SJCRH30 (cell line): Measurements from ENCODE around the gene DMAC2L. TPM values are rescaled to one million over a fixed set of nuclear protein-coding genes. Genes with fewer than 3 reads are reported as not detected.

Experiments
- DNase-seq, 2 experiments: peaks; one replicate each; pipeline ENCODE4 v3.0.0-alpha.2; 2015 to 2020
- H3K27ac ChIP-seq: fragments of 250-450 bp; sonication (Bioruptor Pico); 2 replicates; pipeline ENCODE4 v1.5.1; 2020; ENCODE audit warnings: mild to moderate bottlenecking, moderate library complexity
- H3K27me3 ChIP-seq: fragments of 250-450 bp; sonication (Bioruptor Pico); 2 replicates; pipeline ENCODE4 v1.5.1; 2020; ENCODE audit warnings: mild to moderate bottlenecking, moderate library complexity
- H3K36me3 ChIP-seq: fragments of 250-450 bp; sonication (Bioruptor Pico); 2 replicates; pipeline ENCODE4 v1.5.1; 2020; ENCODE audit warnings: mild to moderate bottlenecking, moderate library complexity
- H3K4me1 ChIP-seq: fragments of 250-450 bp; sonication (Bioruptor Pico); 2 replicates; pipeline ENCODE4 v1.5.1; 2020; ENCODE audit warnings: mild to moderate bottlenecking, moderate library complexity
- H3K4me3 ChIP-seq: fragments of 250-450 bp; sonication (Bioruptor Pico); 2 replicates; pipeline ENCODE4 v1.5.1; 2020; ENCODE audit warnings: mild to moderate bottlenecking, moderate library complexity
- H3K9me3 ChIP-seq: fragments of 250-450 bp; sonication (Bioruptor Pico); replicated peaks from 2 replicates; pipeline ENCODE4 v1.5.1; 2020; ENCODE audit warnings: mild to moderate bottlenecking, moderate library complexity
- total RNA-seq: library from RNA; depleted of rRNA; stranded (reverse); fragments of >200 nt; shearing (Covaris generic); gene quantifications from 2 replicates; pipeline ENCODE4 v1.2.3, GENCODE V29; 2014

The DMAC2L gene
- total RNA-seq, 1 experiment from 2014 or later: 9.8 TPM

DNA sequence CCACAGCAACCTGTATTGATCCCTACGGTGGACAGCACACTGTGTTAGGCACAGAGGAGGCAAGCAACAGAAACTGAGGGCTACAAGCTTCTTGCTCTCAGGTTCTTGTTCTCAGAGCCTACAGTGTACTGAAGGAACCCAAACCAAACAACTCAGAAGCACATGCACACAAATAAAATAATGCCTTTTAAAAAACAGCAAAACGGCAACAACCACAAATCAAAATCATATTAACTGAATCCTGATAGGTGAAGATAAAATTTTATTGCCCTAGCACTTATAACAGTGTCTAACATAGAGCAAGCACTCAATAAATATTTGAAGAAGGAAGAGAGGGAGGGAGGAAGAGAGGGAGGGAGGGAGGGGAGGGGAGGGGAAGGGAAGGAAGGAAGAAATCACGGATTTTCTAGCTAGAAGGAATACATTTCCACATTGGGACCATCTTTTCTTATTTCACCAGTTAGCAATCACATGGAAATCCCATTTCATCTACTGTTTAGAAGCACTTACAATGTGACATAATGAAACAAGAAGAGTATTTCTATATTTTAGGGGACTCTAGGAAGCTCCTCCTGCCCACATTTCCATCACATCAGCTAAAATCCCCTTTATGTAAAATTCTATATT lies 27.2 kb downstream of the DMAC2L start:
- Histone ChIP-seq H3K4me3 (no peak overlapping the region), H3K9me3 (no peaks in the 10 kb centered on the region), H3K36me3 (no peaks in the 10 kb centered on the region), H3K27ac (no peak overlapping the region), H3K27me3 (no peaks in the 10 kb centered on the region), H3K4me1 (peaks cover 5% of the 10 kb centered on the region; the same call in 1 of the 2 replicates)
- DNase-seq: no peak

DNA sequence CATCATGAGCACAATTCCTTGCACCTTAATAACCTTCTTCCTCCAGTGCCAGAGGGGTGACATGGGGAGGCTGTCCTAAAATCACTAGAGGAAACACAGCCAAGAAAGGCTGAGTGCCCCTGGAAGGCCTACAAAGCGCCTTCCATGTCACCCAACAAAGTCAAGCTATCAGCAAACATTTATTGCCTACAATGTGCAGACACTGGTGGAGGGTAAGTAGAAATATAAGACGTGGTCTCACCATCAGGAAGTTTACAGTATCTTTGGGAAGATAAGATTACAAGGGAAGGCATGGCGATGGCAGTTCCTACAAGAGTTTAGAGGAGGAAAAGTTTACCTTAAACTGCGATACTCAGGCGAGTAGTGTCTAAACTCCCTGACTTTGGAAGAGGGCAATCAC lies 27.9 kb downstream of the DMAC2L start:
- Histone ChIP-seq H3K4me3 (no peak overlapping the region), H3K4me1 (peaks cover 5% of the 10 kb centered on the region; the same call in 1 of the 2 replicates), H3K9me3 (no peaks in the 10 kb centered on the region), H3K27ac (no peak overlapping the region), H3K27me3 (no peaks in the 10 kb centered on the region), H3K36me3 (no peaks in the 10 kb centered on the region)
- DNase-seq: no peak

DNA sequence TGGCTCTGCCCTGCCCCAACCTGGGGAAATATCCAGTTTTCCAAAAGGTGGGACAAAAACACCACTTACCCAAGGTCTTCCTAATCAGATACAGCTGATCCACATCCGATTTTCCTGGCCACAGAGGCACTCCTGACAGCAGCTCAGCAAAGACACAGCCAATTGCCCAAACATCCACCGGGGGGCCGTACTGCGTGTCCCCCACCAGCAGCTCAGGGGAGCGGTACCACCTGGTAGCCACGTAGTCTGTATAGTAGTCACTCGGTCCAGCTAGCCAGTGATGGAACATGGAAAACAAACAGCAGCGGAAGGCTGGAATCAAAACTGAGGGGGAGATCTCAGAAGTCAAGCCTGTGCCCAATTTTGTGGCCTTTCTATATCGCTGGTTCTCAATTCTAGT lies 28.8 kb downstream of the DMAC2L start:
- no peaks in the 10 kb centered on the region for H3K9me3 ChIP-seq
- H3K27me3 ChIP-seq: no peaks in the 10 kb centered on the region
- no peak overlapping the region for H3K27ac ChIP-seq
- H3K4me1 ChIP-seq: peaks cover 5% of the 10 kb centered on the region; the same call in 1 of the 2 replicates
- H3K4me3 ChIP-seq: no peak overlapping the region
- DNase-seq: peak in 1 of 2 experiments; percentile 14
- no peaks in the 10 kb centered on the region for H3K36me3 ChIP-seq

DNA sequence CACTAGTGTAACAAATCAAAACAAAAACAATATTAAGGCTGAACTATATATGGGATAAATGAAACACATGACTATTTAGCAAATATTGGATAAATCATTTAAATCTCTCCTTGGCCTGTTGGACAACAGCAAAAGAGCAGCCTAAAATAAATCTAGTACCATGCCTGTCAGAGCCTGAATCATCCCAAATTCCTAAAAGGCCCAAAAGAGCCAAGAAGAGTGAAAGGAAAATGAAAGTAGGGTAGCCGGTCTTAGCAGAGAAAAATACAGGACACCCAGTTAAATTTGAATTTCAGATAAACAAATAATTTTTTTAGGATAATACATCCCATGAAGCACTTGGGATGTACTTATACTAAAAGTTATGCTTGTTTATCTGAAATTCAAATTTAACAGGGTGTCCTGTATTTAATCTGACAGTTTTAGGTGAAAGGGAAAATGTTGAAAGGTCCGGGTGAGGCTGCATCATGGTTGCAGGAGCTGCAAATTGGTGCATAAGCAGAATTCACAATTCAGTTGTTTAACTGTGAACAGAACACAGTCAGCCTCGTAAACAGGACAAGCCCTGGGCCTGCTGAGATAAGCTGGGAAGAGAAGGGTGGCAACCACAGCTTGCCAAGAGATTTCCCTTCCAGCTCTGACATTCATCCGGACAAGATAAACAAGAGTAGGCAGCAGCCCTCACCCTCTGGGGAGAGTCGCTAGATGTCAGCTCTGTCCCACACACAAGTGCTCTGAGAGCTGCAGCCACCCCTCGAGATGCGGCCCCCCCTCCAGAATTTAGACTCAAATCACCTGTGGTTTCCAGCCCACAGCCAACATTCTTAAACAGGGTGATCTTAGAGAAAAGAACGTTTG lies 30.3 kb downstream of the DMAC2L start:
- Histone ChIP-seq H3K27ac (no peak overlapping the region), H3K27me3 (no peaks in the 10 kb centered on the region), H3K4me3 (no peak overlapping the region), H3K36me3 (no peaks in the 10 kb centered on the region), H3K4me1 (peaks cover 5% of the 10 kb centered on the region; the same call in 1 of the 2 replicates), H3K9me3 (no peaks in the 10 kb centered on the region)
- DNase-seq: peak; percentile 71 to 73

DNA sequence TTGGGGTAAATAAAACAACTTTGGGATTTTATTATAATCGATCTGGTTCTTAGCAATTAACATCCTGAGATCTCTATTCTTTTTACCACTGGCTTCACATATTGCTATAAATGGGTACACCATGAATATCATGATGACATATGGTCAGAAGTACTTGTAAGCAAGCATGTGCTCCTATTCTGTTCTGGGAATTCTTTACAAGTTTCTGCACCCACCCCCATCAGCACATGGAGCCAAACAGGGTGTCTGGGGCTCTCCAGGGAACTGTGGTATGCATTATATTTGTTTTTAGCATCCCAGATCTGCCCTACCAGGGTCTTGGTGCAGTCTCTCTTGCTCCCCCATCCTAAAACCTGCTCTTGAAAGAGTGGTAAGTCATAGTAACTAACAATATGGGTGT lies 31.3 kb downstream of the DMAC2L start:
- no peak for DNase-seq
- H3K4me1 ChIP-seq: peaks cover 5% of the 10 kb centered on the region; the same call in 1 of the 2 replicates
- no peak overlapping the region for H3K4me3 ChIP-seq
- H3K36me3 ChIP-seq: no peaks in the 10 kb centered on the region
- H3K27ac ChIP-seq: no peak overlapping the region
- H3K9me3 ChIP-seq: no peaks in the 10 kb centered on the region
- H3K27me3 ChIP-seq: no peaks in the 10 kb centered on the region

DNA sequence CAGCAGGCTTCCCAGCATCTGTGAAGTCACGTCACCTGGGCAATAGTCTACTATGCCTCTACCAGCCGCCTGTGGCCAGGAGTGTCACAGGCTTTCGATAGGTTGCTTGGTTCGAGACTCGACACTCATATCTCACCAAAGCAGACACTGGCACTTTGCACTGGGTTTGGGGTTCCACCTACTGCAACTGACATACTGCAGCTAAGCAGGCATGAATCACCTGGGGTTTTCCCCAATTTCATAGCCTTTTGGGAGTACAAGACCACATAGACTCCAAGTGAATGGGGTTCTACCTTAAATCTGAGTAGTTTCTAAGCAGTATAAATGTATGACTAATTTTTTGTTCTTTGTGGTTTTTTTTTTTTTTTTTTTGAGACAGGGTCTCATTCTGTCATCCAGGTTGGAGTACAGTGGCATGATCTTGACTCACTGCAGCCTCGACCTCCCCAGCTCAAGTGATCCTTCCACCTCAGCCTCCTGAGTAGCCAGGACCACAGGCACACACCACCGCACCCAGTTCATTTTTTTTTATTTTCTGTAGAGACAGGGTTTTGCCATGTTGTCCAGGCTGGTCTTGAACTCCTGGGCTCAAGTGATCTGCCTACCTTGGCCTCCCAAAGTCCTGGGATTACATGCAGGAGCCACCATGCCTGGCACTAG lies 32.1 kb downstream of the DMAC2L start:
- H3K9me3 ChIP-seq: no peaks in the 10 kb centered on the region
- H3K4me1 ChIP-seq: peaks cover 5% of the 10 kb centered on the region; the same call in 1 of the 2 replicates
- H3K27me3 ChIP-seq: no peaks in the 10 kb centered on the region
- no peak overlapping the region for H3K4me3 ChIP-seq
- no peaks in the 10 kb centered on the region for H3K36me3 ChIP-seq
- no peak for DNase-seq
- H3K27ac ChIP-seq: no peak overlapping the region

DNA sequence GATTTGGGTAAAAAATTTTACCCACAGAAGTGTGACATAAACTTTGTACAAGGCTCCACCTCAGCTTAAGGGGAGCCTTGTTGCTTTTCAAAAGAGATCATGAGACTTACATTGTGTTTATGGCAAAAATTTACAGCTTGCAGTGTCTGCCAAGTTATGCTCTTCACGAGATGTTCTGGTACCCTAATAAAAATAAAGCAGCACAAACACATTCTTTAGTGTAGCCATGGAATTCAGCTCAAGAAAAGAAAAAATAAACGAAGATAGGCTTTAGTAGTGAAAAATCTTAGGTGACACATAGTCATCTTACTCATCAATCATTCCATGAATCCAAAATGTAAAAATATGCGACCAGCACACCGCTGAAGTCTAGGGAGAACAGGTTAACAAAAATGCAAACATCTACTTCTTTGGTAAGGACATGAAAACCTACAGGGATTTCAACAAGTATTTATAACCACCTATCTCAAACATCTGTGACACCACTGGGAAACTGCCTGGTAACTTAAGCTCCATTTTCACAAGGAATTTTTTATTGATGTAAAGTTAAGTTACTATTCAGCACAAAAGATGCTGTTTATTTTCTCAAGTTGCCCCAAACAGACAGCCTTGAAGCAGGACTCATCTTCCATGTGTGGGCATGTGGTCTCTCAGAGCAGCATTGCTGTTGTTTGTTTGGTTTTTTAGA lies 32.9 kb downstream of the DMAC2L start:
- H3K36me3 ChIP-seq: no peaks in the 10 kb centered on the region
- H3K27me3 ChIP-seq: no peaks in the 10 kb centered on the region
- H3K4me1 ChIP-seq: peaks cover 5% of the 10 kb centered on the region; the same call in 1 of the 2 replicates
- H3K27ac ChIP-seq: no peak overlapping the region
- H3K9me3 ChIP-seq: no peaks in the 10 kb centered on the region
- H3K4me3 ChIP-seq: no peak overlapping the region
- DNase-seq: no peak

DNA sequence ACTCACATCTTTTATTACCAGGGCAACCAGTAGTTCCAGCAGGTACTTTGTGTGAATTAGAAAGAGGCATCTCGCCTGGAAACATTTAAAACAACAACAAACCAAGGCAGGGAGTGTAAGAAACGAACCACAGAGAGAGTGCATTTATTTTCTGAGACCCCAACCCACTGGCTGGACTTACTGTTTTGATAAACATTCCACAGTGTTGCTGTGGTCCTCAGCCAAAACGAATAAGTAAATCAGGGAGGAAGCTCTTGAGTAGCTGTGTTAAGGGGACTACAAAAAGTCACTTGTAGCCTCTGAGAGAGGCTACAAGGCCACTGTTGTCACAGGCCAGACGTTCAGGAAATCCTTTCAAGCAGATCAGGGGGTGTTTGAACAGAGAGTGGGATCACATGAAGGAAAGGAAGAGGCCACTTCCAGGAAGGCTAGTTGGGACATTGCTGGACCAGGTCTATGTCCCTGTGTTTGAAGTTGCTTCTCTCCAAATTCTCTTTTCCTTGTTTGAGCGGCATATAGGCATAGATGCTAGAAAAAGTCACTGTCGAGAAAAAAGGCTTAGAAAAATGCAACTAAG lies 33.8 kb downstream of the DMAC2L start:
- Histone ChIP-seq H3K36me3 (no peaks in the 10 kb centered on the region), H3K4me3 (no peak overlapping the region), H3K27ac (no peak overlapping the region), H3K9me3 (no peaks in the 10 kb centered on the region), H3K4me1 (peaks cover 6% of the 10 kb centered on the region), H3K27me3 (no peaks in the 10 kb centered on the region)
- DNase-seq: no peak

DNA sequence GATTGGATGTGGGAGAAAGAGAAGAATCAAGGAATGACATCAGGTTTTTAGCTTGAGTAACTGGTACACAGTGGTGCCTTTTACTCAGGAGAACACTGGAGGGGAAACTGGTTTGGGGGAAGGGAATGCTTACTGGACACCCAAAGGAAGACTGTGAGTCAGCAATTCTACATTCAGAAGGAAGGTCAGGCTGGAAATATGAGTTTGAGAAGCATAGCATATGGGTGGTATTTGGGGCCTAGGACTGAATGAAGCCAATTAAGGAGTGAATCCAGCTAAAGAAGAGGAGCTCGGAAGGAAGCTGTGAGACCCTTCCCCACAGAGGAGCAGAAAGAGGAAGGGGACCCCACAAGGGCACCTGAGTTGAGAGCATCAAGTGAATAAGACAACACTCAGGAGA lies 35.4 kb downstream of the DMAC2L start:
- H3K9me3 ChIP-seq: no peaks in the 10 kb centered on the region
- no peaks in the 10 kb centered on the region for H3K36me3 ChIP-seq
- H3K27ac ChIP-seq: no peak overlapping the region
- no peak for DNase-seq
- H3K4me3 ChIP-seq: no peak overlapping the region
- peaks cover 10% of the 10 kb centered on the region for H3K4me1 ChIP-seq
- H3K27me3 ChIP-seq: no peaks in the 10 kb centered on the region

DNA sequence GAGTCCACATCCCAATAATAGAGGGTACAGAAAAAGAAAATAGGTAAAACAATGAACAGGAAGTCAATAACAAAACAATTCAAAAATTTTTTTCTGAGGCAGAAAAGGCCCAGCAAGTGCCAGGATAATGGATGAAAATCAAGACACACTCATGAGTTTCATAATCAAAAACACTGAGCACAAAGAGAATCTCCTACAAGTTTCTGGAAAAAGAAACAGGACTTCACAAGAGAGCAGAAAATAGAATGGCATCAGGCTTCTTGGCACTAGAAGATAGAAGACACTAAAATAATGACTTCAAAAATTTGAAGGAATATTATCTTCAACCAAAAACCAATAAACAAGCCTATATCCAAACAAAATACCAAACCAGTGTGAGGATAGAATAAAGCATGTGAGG lies 36.8 kb downstream of the DMAC2L start:
- no peaks in the 10 kb centered on the region for H3K27me3 ChIP-seq
- no peak for DNase-seq
- no peaks in the 10 kb centered on the region for H3K36me3 ChIP-seq
- H3K9me3 ChIP-seq: no peaks in the 10 kb centered on the region
- H3K27ac ChIP-seq: no peak overlapping the region
- no peak overlapping the region for H3K4me3 ChIP-seq
- peaks cover 9% of the 10 kb centered on the region for H3K4me1 ChIP-seq

DNA sequence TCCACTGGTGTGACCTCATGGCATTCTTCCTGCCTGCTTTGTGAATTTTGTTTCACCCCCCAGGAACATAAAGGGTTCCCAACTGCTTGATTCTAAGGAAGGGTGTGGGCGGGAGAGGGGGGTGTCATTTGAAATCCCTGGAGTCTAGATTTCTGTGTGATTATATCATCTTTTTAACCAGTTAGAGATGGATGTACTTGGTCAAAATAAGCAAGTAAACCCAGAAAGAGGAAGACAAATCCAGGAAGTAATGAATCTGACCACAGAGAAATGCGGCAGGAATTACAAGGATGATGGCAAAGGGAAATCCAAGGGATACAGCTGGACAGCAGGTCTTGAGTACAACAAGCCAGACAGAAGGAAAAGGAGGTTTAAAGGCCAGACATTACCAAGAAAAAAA lies 38.9 kb downstream of the DMAC2L start:
- Histone ChIP-seq H3K27ac (peak overlapping the region; percentile 13; the same call in 1 of the 2 replicates), H3K4me1 (peaks cover 15% of the 10 kb centered on the region), H3K27me3 (no peaks in the 10 kb centered on the region), H3K4me3 (no peak overlapping the region), H3K36me3 (no peaks in the 10 kb centered on the region), H3K9me3 (no peaks in the 10 kb centered on the region)
- peak in 1 of 2 experiments; percentile 17 for DNase-seq

DNA sequence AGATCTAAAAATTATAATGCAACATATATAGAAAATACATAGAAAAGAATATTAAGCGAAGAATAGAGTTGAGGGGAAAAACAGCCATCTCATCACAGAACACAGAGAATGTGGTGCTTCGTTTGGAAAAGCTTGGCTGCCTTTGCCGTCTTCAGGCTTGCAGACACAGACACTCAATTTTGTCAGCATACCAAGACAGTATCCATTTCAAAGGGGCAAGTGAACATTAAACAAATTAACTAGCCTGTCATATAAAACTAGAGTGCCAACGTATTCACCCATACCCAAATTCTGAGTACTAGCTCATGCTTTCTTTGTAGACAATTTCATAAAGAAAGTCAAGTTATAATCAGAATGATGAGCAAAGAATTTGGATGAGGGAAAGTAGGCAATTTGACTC lies 40.5 kb downstream of the DMAC2L start:
- Histone ChIP-seq H3K9me3 (no peaks in the 10 kb centered on the region), H3K36me3 (no peaks in the 10 kb centered on the region), H3K27me3 (no peaks in the 10 kb centered on the region), H3K4me3 (no peak overlapping the region), H3K27ac (no peak overlapping the region), H3K4me1 (peaks cover 15% of the 10 kb centered on the region)
- DNase-seq: no peak

DNA sequence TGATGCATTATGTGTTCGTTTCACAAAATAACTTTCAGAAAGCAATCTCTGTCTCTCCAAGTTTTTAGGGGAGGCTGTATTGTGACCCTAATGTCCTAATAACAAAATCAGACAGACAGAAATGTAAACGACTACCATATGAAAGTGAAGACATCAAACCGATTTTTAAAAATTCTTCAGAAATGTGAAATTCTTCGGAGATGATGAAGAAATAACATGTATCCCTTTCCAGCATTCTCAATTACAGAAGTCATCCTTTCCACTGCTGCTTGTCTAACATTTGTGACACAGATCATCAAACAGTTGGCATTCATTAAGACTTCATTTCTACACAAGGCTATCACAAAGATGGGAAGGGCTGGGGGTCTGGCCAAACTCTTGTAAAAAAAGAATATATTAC lies 41.0 kb downstream of the DMAC2L start:
- no peak overlapping the region for H3K27ac ChIP-seq
- no peak for DNase-seq
- no peak overlapping the region for H3K4me3 ChIP-seq
- H3K36me3 ChIP-seq: no peaks in the 10 kb centered on the region
- no peaks in the 10 kb centered on the region for H3K9me3 ChIP-seq
- peaks cover 15% of the 10 kb centered on the region for H3K4me1 ChIP-seq
- no peaks in the 10 kb centered on the region for H3K27me3 ChIP-seq

DNA sequence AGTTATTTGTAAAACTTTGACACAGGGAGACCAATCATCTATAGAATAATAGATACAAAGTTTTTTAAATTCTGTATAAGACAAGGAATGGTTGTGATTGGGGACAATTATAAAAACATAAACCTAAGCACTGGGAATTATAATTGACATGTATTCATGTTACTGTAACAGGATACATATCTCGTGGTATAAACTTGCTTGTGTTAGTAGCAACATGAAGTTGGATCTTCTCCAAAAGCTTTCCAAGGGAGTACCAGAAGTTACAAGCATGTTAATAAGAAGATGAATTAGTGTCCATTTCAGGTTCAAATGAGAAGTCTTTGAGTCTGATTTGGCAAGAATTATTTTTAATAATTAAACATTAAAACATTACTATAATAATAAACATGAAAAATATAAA lies 42.4 kb downstream of the DMAC2L start:
- Histone ChIP-seq H3K27ac (no peak overlapping the region), H3K27me3 (no peaks in the 10 kb centered on the region), H3K4me1 (peaks cover 15% of the 10 kb centered on the region), H3K4me3 (no peak overlapping the region), H3K36me3 (no peaks in the 10 kb centered on the region), H3K9me3 (no peaks in the 10 kb centered on the region)
- DNase-seq: peak in 1 of 2 experiments; percentile 38
